A549 (cell line): ENCODE results near the gene SLTM. TPM values are rescaled to one million over a fixed set of nuclear protein-coding genes. Genes with fewer than 3 reads are reported as not detected.

ENCODE experiments used
- ATOH8 ChIP-seq: fragments of 250-450 bp; sonication (Bioruptor Pico); IDR thresholded peaks from 2 replicates; pipeline ENCODE4 v1.5.0; 2020; ENCODE audit warnings: low read depth, mild to moderate bottlenecking, moderate library complexity
- BHLHE40 ChIP-seq: IDR thresholded peaks from 2 replicates; pipeline ENCODE4 v1.6.1; 2012; ENCODE audit warnings: low read depth, low read length, inconsistent platforms
- CBX2 ChIP-seq: fragments of 200-600 bp; sonication (generic); IDR thresholded peaks from 2 replicates; pipeline ENCODE4 v1.6.1; 2016; ENCODE audit warnings: low read depth, mild to moderate bottlenecking, borderline replicate concordance
- CEBPB ChIP-seq, 2 experiments: fragments of >200 bp in 1 of 2; sonication (Bioruptor Twin) in 1 of 2; formaldehyde crosslinking in 1 of 2; IDR thresholded peaks; 2 replicates each; pipeline ENCODE4 v1.6.1; 2012 to 2016
- E2F6 ChIP-seq: IDR thresholded peaks from 2 replicates; pipeline ENCODE4 v1.6.1; 2012; ENCODE audit warnings: low read depth, borderline replicate concordance
- FOSB ChIP-seq: fragments of 250-450 bp; sonication (Bioruptor Pico); IDR thresholded peaks from 2 replicates; pipeline ENCODE4 v1.5.0; 2020; ENCODE audit warnings: mild to moderate bottlenecking, moderate library complexity
- FOSL2 ChIP-seq, 2 experiments: fragments of 450-650 bp in 1 of 2; fragments of >200 bp in 1 of 2; sonication (Bioruptor Twin) in 1 of 2; formaldehyde crosslinking; IDR thresholded peaks; 2 replicates each; pipeline versions ENCODE4 v1.5.0 to v1.6.1; 2016 to 2020; ENCODE audit warnings: mild to moderate bottlenecking in 1 of 2, moderate library complexity in 1 of 2
- HES2 ChIP-seq: fragments of >200 bp; sonication (Bioruptor Twin); formaldehyde crosslinking; IDR thresholded peaks from 2 replicates; pipeline ENCODE4 v1.6.1; 2016
- HEYL ChIP-seq: fragments of 250-450 bp; sonication (Bioruptor Pico); IDR thresholded peaks from 2 replicates; pipeline ENCODE4 v1.8.0; 2021; ENCODE audit warnings: mild to moderate bottlenecking, moderate library complexity
- HOXB13 ChIP-seq: fragments of 250-450 bp; sonication (Bioruptor Pico); IDR thresholded peaks from 2 replicates; pipeline ENCODE4 v1.5.0; 2020; ENCODE audit warnings: low read depth, mild to moderate bottlenecking, moderate library complexity
- HOXB5 ChIP-seq: fragments of 250-450 bp; sonication (Bioruptor Pico); IDR thresholded peaks from 2 replicates; pipeline ENCODE4 v1.5.0; 2020; ENCODE audit warnings: mild to moderate bottlenecking, moderate library complexity
- MAFK ChIP-seq: fragments of 450-650 bp; IDR thresholded peaks from 2 replicates; pipeline ENCODE4 v1.6.1; 2014; ENCODE audit not compliant: partially characterized antibody
- NPAS2 ChIP-seq: fragments of 250-450 bp; sonication (Bioruptor Pico); IDR thresholded peaks from 2 replicates; pipeline ENCODE4 v1.8.0; 2022; ENCODE audit warnings: mild to moderate bottlenecking, moderate library complexity, borderline replicate concordance
- NR3C1 ChIP-seq: fragments of >200 bp; sonication (Bioruptor Twin); formaldehyde crosslinking; IDR thresholded peaks from 3 replicates; pipeline ENCODE4 v1.6.1; 2017
- PBX3 ChIP-seq: IDR thresholded peaks from 2 replicates; pipeline ENCODE4 v1.6.1; 2012
- POLR2AphosphoS2 ChIP-seq: conservative IDR thresholded peaks from 2 replicates; pipeline ENCODE4 v1.6.1; 2012; ENCODE audit warnings: low read length, improper control_type of control experiment, inconsistent platforms
- RAD21 ChIP-seq, 2 experiments: fragments of >200 bp in 1 of 2; sonication (Bioruptor Twin) in 1 of 2; formaldehyde crosslinking in 1 of 2; IDR thresholded peaks in 1 of 2; conservative IDR thresholded peaks in 1 of 2; 2 replicates in 1 of 2; 3 replicates in 1 of 2; pipeline ENCODE4 v1.6.1; 2012 to 2018; ENCODE audit warnings: inconsistent platforms in 1 of 2
- REST ChIP-seq: fragments of 200-600 bp; sonication (generic); IDR thresholded peaks from 2 replicates; pipeline ENCODE4 v1.6.1; 2016; ENCODE audit warnings: antibody characterized with exemption, mild to moderate bottlenecking, moderate library complexity
- RFX5 ChIP-seq: fragments of 450-650 bp; IDR thresholded peaks from 2 replicates; pipeline ENCODE4 v1.7.1; 2014; ENCODE audit warnings: antibody characterized with exemption, mild to moderate bottlenecking, moderate library complexity
- TFCP2L1 ChIP-seq: fragments of 250-450 bp; sonication (Bioruptor Pico); IDR thresholded peaks from 2 replicates; pipeline ENCODE4 v1.5.0; 2021; ENCODE audit warnings: mild to moderate bottlenecking
- USF2 ChIP-seq: fragments of 450-650 bp; IDR thresholded peaks from 2 replicates; pipeline ENCODE4 v1.6.1; 2014; ENCODE audit warnings: antibody characterized with exemption
- polyA plus RNA-seq, 4 experiments: library from polyadenylated mRNA; depleted of rRNA in 3 of 4; stranded (reverse); fragments of >200 nt; fragmentation: RNase III in 1 of 4; extraction: RNeasy Plus Mini Kit Qiagen cat#74134 plus additional on column Dnase treatment in 1 of 4; gene quantifications; 2 replicates in 3 of 4; 3 replicates in 1 of 4; pipeline ENCODE4 v1.2.3, GENCODE V29; 2011 to 2017

SLTM gene
- polyA plus RNA-seq, 2 of the 4 experiments (the other 2 are of a cell fraction), result 93.5 to 133 TPM

GRCh38 chr15:58933281-58934113, at the start of gene SLTM (continued):
- TF ChIP-seq CBX2 (no peak), RAD21 (conservative IDR thresholded peaks at IDR 0.05 in 1 of 2, IDR thresholded peaks at IDR 0.05 in 1 of 2) (no peak), E2F6 (no peak; the same call in 1 of the 2 replicates), HEYL (CRISPR knock-in tag) (no peak), RFX5 (peak; percentile 20), FOSL2 (IDR thresholded peaks at IDR 0.05) (no peak), FOSL2 (CRISPR knock-in tag; IDR thresholded peaks at IDR 0.05) (no peak; the same call in 1 of the 2 replicates), NPAS2 (CRISPR knock-in tag) (no peak), REST (no peak; the same call in 1 of the 2 replicates), HOXB5 (CRISPR knock-in tag) (peak; percentile 64; the same call in 1 of the 2 replicates), NR3C1 (no peak), CEBPB (IDR thresholded peaks at IDR 0.05) (peak; percentile 80 to 93; a peak in 3 of 4 replicates), TFCP2L1 (CRISPR knock-in tag) (no peak), BHLHE40 (no peak), POLR2AphosphoS2 (no peak), HOXB13 (CRISPR knock-in tag) (no peak), MAFK (peak; percentile 100), USF2 (no peak), HES2 (no peak), FOSB (CRISPR knock-in tag) (no peak), ATOH8 (no peak), PBX3 (peak; percentile 59; the same call in 1 of the 2 replicates)
